Thyroid gland (tissue), 4 donors: ENCODE data around the gene CDK9. TPM values are rescaled to one million over a fixed set of nuclear protein-coding genes. Genes with fewer than 3 reads are reported as not detected.

ENCODE experiments used
- DNase-seq, 2 donors: peaks; one replicate each; pipeline ENCODE4 v3.0.0-alpha.2; 2019
- H3K27ac ChIP-seq, 3 donors: fragments of 200-600 bp; sonication (generic); 1 replicate in 2 of 3; 2 replicates in 1 of 3; pipeline ENCODE4 v1.5.1; 2016 to 2019; ENCODE audit warnings: mild to moderate bottlenecking in 1 of 3, moderate library complexity in 1 of 3
- H3K27me3 ChIP-seq: fragments of 200-600 bp; sonication (generic); one replicate; pipeline ENCODE4 v1.5.1; 2019
- H3K36me3 ChIP-seq, 2 donors: fragments of 200-600 bp; sonication (generic); one replicate each; pipeline ENCODE4 v1.5.1; 2016 to 2019
- H3K4me1 ChIP-seq, 2 donors: fragments of 200-600 bp; sonication (generic); one replicate each; pipeline ENCODE4 v1.5.1; 2017 to 2019
- H3K4me3 ChIP-seq, 3 donors: fragments of 200-600 bp; sonication (generic); replicated peaks in 1 of 3; 1 replicate in 2 of 3; 2 replicates in 1 of 3; pipeline ENCODE4 v1.5.1; 2016; ENCODE audit warnings: mild to moderate bottlenecking in 1 of 3
- H3K9me3 ChIP-seq: fragments of 200-600 bp; sonication (generic); one replicate; pipeline ENCODE4 v1.5.1; 2017
- CTCF ChIP-seq, 6 experiments: fragments of 200-600 bp in 3 of 6; fragments of 450-650 bp in 3 of 6; sonication (generic) in 3 of 6; IDR thresholded peaks; one replicate each; pipeline ENCODE4 v1.5.1; 2016 to 2019; ENCODE audit warnings: antibody characterized with exemption in 6 of 6, mild to moderate bottlenecking in 2 of 6, inconsistent platforms in 1 of 6, moderate library complexity in 1 of 6
- POLR2A ChIP-seq, 2 donors: fragments of 450-650 bp; IDR thresholded peaks; one replicate each; pipeline ENCODE4 v1.6.1; 2017; ENCODE audit warnings: antibody characterized with exemption in 2 of 2, mild to moderate bottlenecking in 2 of 2, moderate library complexity in 1 of 2
- WGBS, 2 donors: methylation state at CpG; one replicate each; pipeline ENCODE4 v1.1.5; 2017; 5-methylcytosine and 5-hydroxymethylcytosine counted together
- intact Hi-C: fragments of 100-400 bp; cut with DNase I; formaldehyde crosslinking; loops from one replicate; pipeline ENCODE4 v1.15.1; 2023
- total RNA-seq, 4 donors: library from RNA; depleted of rRNA; stranded (reverse); fragments of >200 nt; gene quantifications; one replicate each; pipeline ENCODE4 v1.2.3, GENCODE V29; 2016

Gene CDK9
- total RNA-seq, 4 donors from 2014 or later = 47.5 to 85.2 (median 78.3) TPM

DNA sequence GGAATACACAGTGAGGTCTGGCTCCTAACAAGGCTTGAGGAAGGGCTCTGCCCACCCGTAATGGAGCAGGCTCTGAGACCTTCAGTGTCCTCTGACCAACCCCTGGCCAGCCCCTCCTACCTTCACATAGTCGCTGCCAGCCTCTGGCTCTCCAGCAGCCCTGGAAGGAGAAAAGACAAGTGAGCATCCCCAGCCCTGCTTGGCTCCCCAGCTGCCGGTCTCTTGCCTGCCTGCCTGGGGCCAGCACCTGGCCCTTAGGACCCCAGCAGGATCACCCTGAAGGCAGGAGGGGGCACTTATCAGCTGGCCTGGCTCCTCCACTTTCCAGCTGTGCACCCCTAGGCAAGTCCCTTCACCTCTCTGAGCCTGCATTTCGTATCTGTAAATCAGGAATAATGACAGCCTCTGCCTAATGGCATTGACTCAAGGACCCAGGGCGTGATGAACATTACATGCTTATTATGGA, 24.3 kb upstream of the CDK9 start:
- no peaks in the 10 kb centered on the region for H3K36me3 ChIP-seq
- no peaks in the 10 kb centered on the region for H3K27me3 ChIP-seq
- H3K4me1 ChIP-seq = peaks cover 10 to 30% of the 10 kb centered on the region in 2 donors
- no peak for DNase-seq
- WGBS, 2 donors = 48 to 54% methylated on average over 5 of the region's 5 CpGs
- no peaks in the 10 kb centered on the region for H3K9me3 ChIP-seq
- H3K27ac ChIP-seq = peak overlapping the region; percentile 5 to 45 (median 32)
- intact Hi-C loops = no loop called here
- TF ChIP-seq CTCF (IDR thresholded peaks at IDR 0.05) (no peak), POLR2A (IDR thresholded peaks at IDR 0.05) (no peak)
- no peak overlapping the region for H3K4me3 ChIP-seq

DNA sequence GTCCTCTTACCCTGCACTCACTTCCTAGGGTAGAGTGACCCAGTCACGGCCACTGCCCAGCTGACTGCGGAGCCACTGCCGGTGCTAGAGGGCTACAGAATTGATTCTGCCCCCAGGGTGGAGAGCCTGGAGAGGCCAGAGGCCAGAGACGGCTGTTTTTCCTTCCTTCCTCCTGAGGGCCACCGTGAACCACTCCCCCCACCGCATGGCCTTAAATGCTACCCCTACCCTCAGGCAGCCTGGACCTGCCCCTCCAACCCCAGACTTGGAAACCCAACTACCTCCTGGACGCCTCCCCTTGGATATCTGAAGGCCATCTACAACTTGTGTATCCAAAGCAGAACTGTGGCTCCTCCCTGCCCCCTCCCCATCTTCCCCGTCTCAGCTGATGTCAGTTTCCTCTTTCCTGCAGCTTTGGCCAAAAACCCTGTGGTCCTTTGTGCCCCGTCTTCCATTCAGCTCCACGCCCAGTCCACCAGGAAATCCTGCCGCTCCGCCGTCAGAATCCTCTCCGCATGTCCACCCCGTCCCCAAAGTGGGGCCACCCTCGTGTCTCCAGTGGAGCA, 23.6 kb upstream of the CDK9 start:
- peaks cover 7 to 30% of the 10 kb centered on the region in 2 donors for H3K4me1 ChIP-seq
- no peak overlapping the region for H3K4me3 ChIP-seq
- WGBS, 2 donors = 50 to 56% methylated on average over 16 of the region's 16 CpGs

GRCh38 chr9:127763918-127764384, 21.9 kb upstream of the CDK9 start:
- H3K27ac ChIP-seq = peak overlapping the region in 2 of 3 donors; percentile 36 to 46

More for the DNA sequence above, 23.6 kb upstream of the CDK9 start:
- peak; percentile 24 to 30 for DNase-seq
- intact Hi-C loops = no loop called here
- Histone ChIP-seq H3K36me3 (no peaks in the 10 kb centered on the region), H3K27me3 (no peaks in the 10 kb centered on the region), H3K9me3 (no peaks in the 10 kb centered on the region), H3K27ac (peak overlapping the region; percentile 36 to 45 (median 45))
- TF ChIP-seq POLR2A (IDR thresholded peaks at IDR 0.05) (no peak), CTCF (IDR thresholded peaks at IDR 0.05) (no peak)

GRCh38 chr9:127765418-127765817, 20.4 kb upstream of the CDK9 start:
- H3K4me1 ChIP-seq = peaks cover 0 to 30% of the 10 kb centered on the region in 2 donors
- 78 to 95% methylated on average over 1 of the region's 1 CpG for WGBS, 2 donors
- TF ChIP-seq CTCF (IDR thresholded peaks at IDR 0.05) (no peak), POLR2A (IDR thresholded peaks at IDR 0.05) (no peak)

More at GRCh38 chr9:127763918-127764384, 21.9 kb upstream of the CDK9 start:
- DNase-seq = peak; percentile 22 to 31
- Histone ChIP-seq H3K27me3 (no peaks in the 10 kb centered on the region), H3K36me3 (no peaks in the 10 kb centered on the region), H3K4me1 (peaks cover 0 to 21% of the 10 kb centered on the region in 2 donors), H3K9me3 (no peaks in the 10 kb centered on the region), H3K4me3 (no peak overlapping the region)
- 39 to 58% methylated on average over 7 of the region's 7 CpGs for WGBS, 2 donors
- intact Hi-C loops = no loop called here
- TF ChIP-seq CTCF (IDR thresholded peaks at IDR 0.05) (peak in 2 of 6 experiments; percentile 17), POLR2A (IDR thresholded peaks at IDR 0.05) (no peak)

DNA sequence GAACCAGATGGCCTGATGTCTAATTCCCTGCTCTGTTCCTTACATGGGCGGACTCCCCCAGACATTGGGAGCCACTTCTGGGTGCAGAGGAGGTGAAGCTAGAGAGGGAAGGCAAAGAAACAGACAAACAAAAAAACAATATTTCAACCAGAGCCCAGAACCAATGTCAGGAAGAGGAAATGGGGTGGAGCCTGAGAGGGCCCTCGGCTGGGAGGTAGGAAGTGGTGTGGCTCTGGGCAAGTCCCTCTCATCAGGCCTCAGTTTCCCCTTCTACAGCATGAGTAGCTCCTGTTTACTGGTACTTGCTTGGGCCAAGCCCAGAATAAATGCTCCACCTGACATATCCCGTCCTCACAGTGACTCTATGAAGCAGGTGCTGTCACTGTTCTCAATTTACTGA, 18.4 kb upstream of the CDK9 start:
- H3K27me3 ChIP-seq = no peaks in the 10 kb centered on the region
- no peak for TF ChIP-seq POLR2A (IDR thresholded peaks at IDR 0.05)
- no peak for TF ChIP-seq CTCF (IDR thresholded peaks at IDR 0.05)
- no peaks in the 10 kb centered on the region for H3K36me3 ChIP-seq
- H3K27ac ChIP-seq = peak overlapping the region; percentile 51 to 76 (median 67)
- intact Hi-C loops = no loop called here
- WGBS, 2 donors = 63 to 65% methylated on average over 3 of the region's 3 CpGs
- H3K4me3 ChIP-seq = no peak overlapping the region
- no peaks in the 10 kb centered on the region for H3K9me3 ChIP-seq
- no peak for DNase-seq
- H3K4me1 ChIP-seq = peaks cover 4 to 36% of the 10 kb centered on the region in 2 donors

More at GRCh38 chr9:127765418-127765817, 20.4 kb upstream of the CDK9 start:
- H3K27ac ChIP-seq = no peak overlapping the region
- H3K27me3 ChIP-seq = no peaks in the 10 kb centered on the region
- intact Hi-C loops = no loop called here
- no peak for DNase-seq
- no peaks in the 10 kb centered on the region for H3K36me3 ChIP-seq
- H3K4me3 ChIP-seq = no peak overlapping the region
- no peaks in the 10 kb centered on the region for H3K9me3 ChIP-seq
